Retinal pigment epithelial cell (primary cell): Measurements from ENCODE around the gene LSM10.

Source experiments
- DNase-seq: peaks from one replicate; pipeline ENCODE4 v3.0.0-alpha.2; 2010; ENCODE audit warnings: low read depth
- H3K4me3 ChIP-seq: 2 replicates; pipeline ENCODE4 v1.5.1; 2011; ENCODE audit warnings: mild to moderate bottlenecking, low read length, control low read depth, moderate library complexity
- CTCF ChIP-seq: conservative IDR thresholded peaks from 2 replicates; pipeline ENCODE4 v1.5.1; 2011; ENCODE audit warnings: low read depth, low read length, control low read depth, inconsistent platforms

Gene LSM10

GRCh38 chr1:36397378-36398230 lies at the start of gene LSM10:
TSS of gene LSM10 (minus strand) at chr1:36397908. CDS start at chr1:36394129, 3,779 bp downstream.
- H3K4me3 ChIP-seq: peak within 1 kb of the TSS; percentile 86
- TF ChIP-seq CTCF: no peak
- peak; percentile 82 for DNase-seq

GRCh38 chr1:36447450-36447849 lies 49.7 kb upstream of the LSM10 start:
- no peak for DNase-seq
- TF ChIP-seq CTCF: no peak
- H3K4me3 ChIP-seq: no peak overlapping the region

- H3K4me3 ChIP-seq: no peak overlapping the region
- no peak for DNase-seq
- TF ChIP-seq CTCF: no peak
Observed at GRCh38 chr1:36446746-36447145, 49.0 kb upstream of the LSM10 start.

GRCh38 chr1:36446271-36446670 lies 48.6 kb upstream of the LSM10 start:
- DNase-seq: no peak
- peak; percentile 25 for TF ChIP-seq CTCF
- H3K4me3 ChIP-seq: no peak overlapping the region

GRCh38 chr1:36443297-36443696 lies 45.6 kb upstream of the LSM10 start:
- no peak for DNase-seq
- TF ChIP-seq CTCF: no peak

GRCh38 chr1:36442337-36442736 lies 44.6 kb upstream of the LSM10 start:
- no peak for TF ChIP-seq CTCF
- H3K4me3 ChIP-seq: no peak overlapping the region
- no peak for DNase-seq

More at GRCh38 chr1:36443297-36443696, 45.6 kb upstream of the LSM10 start:
- H3K4me3 ChIP-seq: no peak overlapping the region

GRCh38 chr1:36440646-36441045 lies 42.9 kb upstream of the LSM10 start:
- DNase-seq: no peak
- TF ChIP-seq CTCF: no peak
- no peak overlapping the region for H3K4me3 ChIP-seq
